CD14-positive monocyte (primary cell): ENCODE data around the gene KRTAP5-6. TPM values are rescaled to one million over a fixed set of nuclear protein-coding genes. Genes with fewer than 3 reads are reported as not detected.

Experiments
- DNase-seq, 3 donors: peaks; one replicate each; pipeline ENCODE4 v3.0.0-alpha.2; 2011 to 2022
- H2AFZ ChIP-seq: 2 replicates; pipeline ENCODE4 v1.6.0; 2012; ENCODE audit warnings: mild to moderate bottlenecking, low read depth, low read length, inconsistent platforms; ENCODE audit not compliant: insufficient read depth, poor library complexity, severe bottlenecking
- H3K27ac ChIP-seq, 2 donors: 1 replicate in 1 of 2; 2 replicates in 1 of 2; pipeline ENCODE4 v1.5.1; 2012 to 2013; ENCODE audit warnings: low read length in 2 of 2, control low read depth in 1 of 2, inconsistent platforms in 1 of 2, low read depth in 1 of 2, mild to moderate bottlenecking in 1 of 2
- H3K27me3 ChIP-seq, 2 donors: one replicate each; pipeline versions ENCODE4 v1.6.0 to v1.6.1; 2011 to 2013; ENCODE audit warnings: low read length in 2 of 2; ENCODE audit not compliant: control insufficient read depth in 2 of 2, insufficient read depth in 2 of 2
- H3K36me3 ChIP-seq, 2 donors: replicated peaks in 1 of 2; 1 replicate in 1 of 2; 2 replicates in 1 of 2; pipeline versions ENCODE4 v1.5.1 to v1.6.1; 2012 to 2013; ENCODE audit warnings: low read length in 2 of 2, control low read depth in 1 of 2, inconsistent platforms in 1 of 2, mild to moderate bottlenecking in 1 of 2; ENCODE audit not compliant: insufficient read depth in 2 of 2, control insufficient read depth in 1 of 2
- H3K4me1 ChIP-seq, 2 donors: 1 replicate in 1 of 2; 2 replicates in 1 of 2; pipeline versions ENCODE4 v1.5.1 to v1.6.1; 2012 to 2013; ENCODE audit warnings: low read length in 2 of 2, control low read depth in 1 of 2, inconsistent platforms in 1 of 2, mild to moderate bottlenecking in 1 of 2, moderate library complexity in 1 of 2; ENCODE audit not compliant: insufficient read depth in 2 of 2, control insufficient read depth in 1 of 2
- H3K4me2 ChIP-seq: replicated peaks from 2 replicates; pipeline ENCODE3; 2012; ENCODE audit warnings: low read length, moderate library complexity, mild to moderate bottlenecking; ENCODE audit not compliant: poor library complexity, severe bottlenecking; ENCODE audit errors: extremely low read depth
- H3K4me3 ChIP-seq, 3 experiments: fragments of 200-600 bp in 1 of 3; sonication (generic) in 1 of 3; replicated peaks in 1 of 3; 1 replicate in 2 of 3; 2 replicates in 1 of 3; pipeline ENCODE4 v1.5.1; 2011 to 2013; ENCODE audit warnings: low read length in 3 of 3, mild to moderate bottlenecking in 3 of 3, control low read depth in 2 of 3, low read depth in 2 of 3, inconsistent platforms in 1 of 3, moderate library complexity in 1 of 3
- H3K79me2 ChIP-seq: 2 replicates; pipeline ENCODE4 v1.6.0; 2012; ENCODE audit warnings: mild to moderate bottlenecking, control low read depth, inconsistent platforms, low read length, moderate library complexity; ENCODE audit not compliant: insufficient read depth
- H3K9ac ChIP-seq: 2 replicates; pipeline ENCODE4 v1.6.0; 2017; ENCODE audit warnings: low read length, mild to moderate bottlenecking; ENCODE audit not compliant: insufficient read depth, poor library complexity, severe bottlenecking
- H3K9me3 ChIP-seq, 2 donors: replicated peaks in 1 of 2; 1 replicate in 1 of 2; 2 replicates in 1 of 2; pipeline versions ENCODE4 v1.5.1 to v1.6.1; 2012 to 2013; ENCODE audit warnings: low read length in 2 of 2, control low read depth in 1 of 2; ENCODE audit not compliant: control insufficient read depth in 1 of 2, insufficient read depth in 1 of 2
- H4K20me1 ChIP-seq: 2 replicates; pipeline ENCODE4 v1.6.0; 2012; ENCODE audit warnings: mild to moderate bottlenecking, low read length, control low read depth, moderate library complexity; ENCODE audit not compliant: insufficient read depth
- H3K27ac Mint-ChIP-seq, 7 donors: one replicate each; pipeline ENCODE4 v1.8.0; 2020; ENCODE audit warnings: mild to moderate bottlenecking in 7 of 7, mixed read lengths in 7 of 7, moderate library complexity in 6 of 7, inconsistent platforms in 2 of 7
- H3K27me3 Mint-ChIP-seq, 3 donors: one replicate each; pipeline ENCODE4 v1.8.0; 2021 to 2022; ENCODE audit warnings: low read depth in 3 of 3, mild to moderate bottlenecking in 3 of 3, mixed read lengths in 3 of 3, moderate library complexity in 3 of 3, inconsistent platforms in 1 of 3
- H3K36me3 Mint-ChIP-seq, 2 donors: one replicate each; pipeline ENCODE4 v1.8.0; 2020; ENCODE audit warnings: mixed read lengths in 2 of 2, inconsistent platforms in 1 of 2, mild to moderate bottlenecking in 1 of 2
- H3K4me1 Mint-ChIP-seq: one replicate; pipeline ENCODE4 v1.8.0; 2020; ENCODE audit warnings: mild to moderate bottlenecking, mixed read lengths
- H3K4me3 Mint-ChIP-seq, 2 donors: one replicate each; pipeline ENCODE4 v1.8.0; 2020; ENCODE audit warnings: mild to moderate bottlenecking in 2 of 2, mixed read lengths in 2 of 2, moderate library complexity in 1 of 2
- H3K9me3 Mint-ChIP-seq, 7 donors: one replicate each; pipeline ENCODE4 v1.8.0; 2020 to 2022; ENCODE audit warnings: mixed read lengths in 7 of 7, mild to moderate bottlenecking in 6 of 7, moderate library complexity in 6 of 7, inconsistent platforms in 2 of 7
- WGBS: methylation state at CpG from one replicate; pipeline ENCODE4 v1.1.5; 2013; ENCODE audit warnings: missing lambda C conversion rate; ENCODE audit not compliant: insufficient coverage; 5-methylcytosine and 5-hydroxymethylcytosine counted together
- intact Hi-C, 2 donors: fragments of 100-400 bp; cut with micrococcal nuclease; formaldehyde crosslinking; loops; one replicate each; pipeline versions ENCODE4 v1.15.0 to v1.15.1; 2023
- polyA plus RNA-seq, 3 donors: library from polyadenylated mRNA; depleted of rRNA in 1 of 3; unstranded in 2 of 3; stranded (reverse) in 1 of 3; fragments of 300-500 nt in 2 of 3; fragments of >200 nt in 1 of 3; fragmentation: Illumina TruSeq in 2 of 3; gene quantifications; 1 replicate in 2 of 3; 2 replicates in 1 of 3; pipeline ENCODE4 v1.2.3, GENCODE V29; 2012 to 2021
- TF ChIP-seq, protein P1 (sequence below): fragments of 200-600 bp; IDR thresholded peaks from one replicate; pipeline ENCODE4 v1.8.0; 2022; ENCODE audit warnings: antibody characterized with exemption, mild to moderate bottlenecking

Gene KRTAP5-6
- polyA plus RNA-seq, 3 donors, result not detected

DNA sequence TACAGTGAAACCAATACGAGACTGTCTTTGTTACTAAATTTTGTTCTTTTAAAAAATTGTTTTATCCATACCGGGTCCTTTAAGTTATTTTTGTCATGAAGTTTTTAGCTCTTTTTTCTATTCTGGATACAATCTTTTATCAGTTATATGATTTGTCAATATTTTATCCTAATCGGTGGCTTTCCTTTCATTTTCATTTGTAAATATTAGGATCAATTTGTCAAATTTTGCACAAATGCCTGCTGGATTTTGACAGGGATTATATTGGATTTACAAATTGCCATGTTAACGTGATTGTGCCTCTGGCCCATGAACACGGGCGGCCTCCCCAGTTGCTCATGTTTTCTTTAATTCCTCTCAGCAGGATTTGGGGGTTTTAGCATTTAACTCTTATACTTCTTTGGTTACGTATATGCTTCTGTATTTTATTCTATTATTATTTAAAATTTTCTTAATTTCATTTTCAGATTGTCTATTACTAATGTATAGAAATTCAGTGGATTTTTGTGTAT is 20.7 kb upstream of the KRTAP5-6 start:
- Histone ChIP-seq H3K36me3 (no peaks in the 10 kb centered on the region), H3K9me3 (peaks cover 0 to 4% of the 10 kb centered on the region in 2 donors), H3K9ac (no peak overlapping the region), H3K4me3 (no peak overlapping the region), H3K27ac (no peak overlapping the region), H3K4me1 (no peaks in the 10 kb centered on the region), H3K27me3 (peaks cover 0 to 6% of the 10 kb centered on the region in 2 donors), H2AFZ (no peak overlapping the region), H4K20me1 (no peaks in the 10 kb centered on the region), H3K79me2 (no peaks in the 10 kb centered on the region), H3K4me2 (no peak overlapping the region)
- peaks cover 2% of the 10 kb centered on the region for H3K4me1 Mint-ChIP-seq
- intact Hi-C loops, result no loop called here
- H3K36me3 Mint-ChIP-seq, result no peaks in the 10 kb centered on the region
- WGBS, result no CpG with 5 or more reads among the region's 7 CpGs
- no peak for DNase-seq
- peaks cover 0 to 4% (median 3%) of the 10 kb centered on the region in 7 donors for H3K9me3 Mint-ChIP-seq
- no peak overlapping the region for H3K4me3 Mint-ChIP-seq
- no peak overlapping the region for H3K27ac Mint-ChIP-seq
- peaks cover 12 to 34% (median 15%) of the 10 kb centered on the region in 3 donors for H3K27me3 Mint-ChIP-seq
- TF ChIP-seq, protein P1, sequence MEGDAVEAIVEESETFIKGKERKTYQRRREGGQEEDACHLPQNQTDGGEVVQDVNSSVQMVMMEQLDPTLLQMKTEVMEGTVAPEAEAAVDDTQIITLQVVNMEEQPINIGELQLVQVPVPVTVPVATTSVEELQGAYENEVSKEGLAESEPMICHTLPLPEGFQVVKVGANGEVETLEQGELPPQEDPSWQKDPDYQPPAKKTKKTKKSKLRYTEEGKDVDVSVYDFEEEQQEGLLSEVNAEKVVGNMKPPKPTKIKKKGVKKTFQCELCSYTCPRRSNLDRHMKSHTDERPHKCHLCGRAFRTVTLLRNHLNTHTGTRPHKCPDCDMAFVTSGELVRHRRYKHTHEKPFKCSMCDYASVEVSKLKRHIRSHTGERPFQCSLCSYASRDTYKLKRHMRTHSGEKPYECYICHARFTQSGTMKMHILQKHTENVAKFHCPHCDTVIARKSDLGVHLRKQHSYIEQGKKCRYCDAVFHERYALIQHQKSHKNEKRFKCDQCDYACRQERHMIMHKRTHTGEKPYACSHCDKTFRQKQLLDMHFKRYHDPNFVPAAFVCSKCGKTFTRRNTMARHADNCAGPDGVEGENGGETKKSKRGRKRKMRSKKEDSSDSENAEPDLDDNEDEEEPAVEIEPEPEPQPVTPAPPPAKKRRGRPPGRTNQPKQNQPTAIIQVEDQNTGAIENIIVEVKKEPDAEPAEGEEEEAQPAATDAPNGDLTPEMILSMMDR, result no peak

DNA sequence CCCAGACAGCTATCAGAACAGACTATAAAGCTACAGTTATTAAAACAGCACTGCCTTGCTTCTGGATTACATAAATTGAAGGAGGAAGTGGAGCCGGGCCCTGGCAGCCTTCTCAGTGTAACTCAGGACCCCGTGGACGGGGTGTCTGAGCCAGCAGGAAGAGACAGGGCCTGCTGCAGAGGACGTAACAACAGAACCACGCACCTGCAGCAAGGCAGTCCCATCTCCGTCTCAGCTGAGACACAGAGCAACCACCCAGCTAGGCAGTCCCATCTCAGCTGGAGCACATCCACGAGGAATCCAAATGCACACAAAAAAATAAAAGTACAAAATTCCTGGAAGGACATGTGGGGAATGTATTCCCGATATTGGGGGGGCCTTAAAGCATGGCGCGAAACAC is 17.1 kb upstream of the KRTAP5-6 start:
- Histone ChIP-seq H3K4me1 (no peaks in the 10 kb centered on the region), H2AFZ (no peak overlapping the region), H3K9me3 (peaks cover 0 to 4% of the 10 kb centered on the region in 2 donors), H3K79me2 (no peaks in the 10 kb centered on the region), H4K20me1 (no peaks in the 10 kb centered on the region), H3K27ac (no peak overlapping the region), H3K4me2 (no peak overlapping the region), H3K9ac (no peak overlapping the region), H3K4me3 (no peak overlapping the region), H3K27me3 (peaks cover 0 to 2% of the 10 kb centered on the region in 2 donors), H3K36me3 (no peaks in the 10 kb centered on the region)
- Mint-ChIP-seq H3K4me3 (no peak overlapping the region), H3K4me1 (peaks cover 2% of the 10 kb centered on the region), H3K27me3 (peaks cover 4 to 15% (median 7%) of the 10 kb centered on the region in 3 donors), H3K36me3 (no peaks in the 10 kb centered on the region), H3K9me3 (peaks cover 0 to 4% (median 3%) of the 10 kb centered on the region in 7 donors), H3K27ac (peak overlapping the region in 1 of 7 donors; percentile 2)
- intact Hi-C loops, result no loop called here
- DNase-seq, result no peak
- TF ChIP-seq, protein P1, result no peak
- 32% methylated on average over 4 of the region's 10 CpGs for WGBS
